ENCODE measurements around the gene C1orf35. TPM values are rescaled to one million over a fixed set of nuclear protein-coding genes. Genes with fewer than 3 reads are reported as not detected.

The C1orf35 gene
- total RNA-seq, 3 donors from 2014 or later, result 10.6 to 15.7 (median 13.9) TPM

DNA sequence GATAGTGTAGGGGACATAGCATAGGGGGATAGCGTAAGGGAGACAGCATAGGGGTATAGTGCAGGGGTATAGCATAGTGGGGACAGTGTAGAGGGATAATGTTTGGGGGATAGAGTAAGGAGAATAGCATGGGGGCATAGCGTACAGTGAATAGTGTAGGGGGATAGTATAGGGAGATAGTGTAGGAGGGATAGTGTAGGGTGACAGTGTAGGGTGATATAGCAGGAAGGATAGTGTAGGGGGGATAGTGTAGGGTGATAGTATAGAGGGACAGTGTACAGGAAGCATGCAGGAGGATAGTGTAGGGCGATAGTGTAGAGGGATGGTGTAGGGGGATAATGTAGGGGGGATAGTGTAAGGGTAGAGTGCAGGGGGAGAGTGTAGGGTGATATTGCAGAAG is 32.3 kb downstream of the C1orf35 start:
- intact Hi-C loops (cut with DNase I, micrococcal nuclease), result no loop called here
- Histone ChIP-seq H3K36me3 (ENCODE audit: low read depth) (no peaks in the 10 kb centered on the region), H3K9me3 (no peaks in the 10 kb centered on the region), H3K4me1 (ENCODE audit: low read depth) (no peaks in the 10 kb centered on the region), H3K4me3 (no peak overlapping the region)
- DNase-seq (no peak), ATAC-seq (no peak)
- TF ChIP-seq, protein P1, sequence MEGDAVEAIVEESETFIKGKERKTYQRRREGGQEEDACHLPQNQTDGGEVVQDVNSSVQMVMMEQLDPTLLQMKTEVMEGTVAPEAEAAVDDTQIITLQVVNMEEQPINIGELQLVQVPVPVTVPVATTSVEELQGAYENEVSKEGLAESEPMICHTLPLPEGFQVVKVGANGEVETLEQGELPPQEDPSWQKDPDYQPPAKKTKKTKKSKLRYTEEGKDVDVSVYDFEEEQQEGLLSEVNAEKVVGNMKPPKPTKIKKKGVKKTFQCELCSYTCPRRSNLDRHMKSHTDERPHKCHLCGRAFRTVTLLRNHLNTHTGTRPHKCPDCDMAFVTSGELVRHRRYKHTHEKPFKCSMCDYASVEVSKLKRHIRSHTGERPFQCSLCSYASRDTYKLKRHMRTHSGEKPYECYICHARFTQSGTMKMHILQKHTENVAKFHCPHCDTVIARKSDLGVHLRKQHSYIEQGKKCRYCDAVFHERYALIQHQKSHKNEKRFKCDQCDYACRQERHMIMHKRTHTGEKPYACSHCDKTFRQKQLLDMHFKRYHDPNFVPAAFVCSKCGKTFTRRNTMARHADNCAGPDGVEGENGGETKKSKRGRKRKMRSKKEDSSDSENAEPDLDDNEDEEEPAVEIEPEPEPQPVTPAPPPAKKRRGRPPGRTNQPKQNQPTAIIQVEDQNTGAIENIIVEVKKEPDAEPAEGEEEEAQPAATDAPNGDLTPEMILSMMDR (IDR thresholded peaks at IDR 0.05), result no peak

DNA sequence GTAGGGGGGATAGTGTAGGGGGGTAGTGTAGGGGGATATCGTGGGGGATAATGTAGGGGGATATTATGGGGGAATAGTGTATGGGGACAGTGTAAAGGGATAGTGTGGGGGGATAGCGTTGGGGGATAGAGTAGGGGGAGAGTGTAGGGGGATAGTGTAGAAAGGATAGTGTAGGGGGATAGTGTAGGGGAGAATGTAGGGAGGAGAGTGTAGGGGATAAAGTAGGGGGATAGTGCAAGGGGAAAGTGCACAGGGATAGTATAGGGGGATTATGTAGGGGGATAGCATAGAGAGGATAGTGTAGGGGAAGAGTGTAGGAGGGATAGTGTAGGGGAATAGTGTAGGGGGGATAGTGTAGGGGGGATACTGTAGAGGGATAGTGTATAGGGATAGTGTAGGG is 33.0 kb downstream of the C1orf35 start:
- intact Hi-C loops (cut with DNase I, micrococcal nuclease), result no loop called here
- Histone ChIP-seq H3K4me3 (no peak overlapping the region), H3K9me3 (no peaks in the 10 kb centered on the region), H3K36me3 (ENCODE audit: low read depth) (no peaks in the 10 kb centered on the region), H3K4me1 (ENCODE audit: low read depth) (no peaks in the 10 kb centered on the region)
- DNase-seq (no peak), ATAC-seq (no peak)
- TF ChIP-seq, protein P1 (IDR thresholded peaks at IDR 0.05), result no peak

DNA sequence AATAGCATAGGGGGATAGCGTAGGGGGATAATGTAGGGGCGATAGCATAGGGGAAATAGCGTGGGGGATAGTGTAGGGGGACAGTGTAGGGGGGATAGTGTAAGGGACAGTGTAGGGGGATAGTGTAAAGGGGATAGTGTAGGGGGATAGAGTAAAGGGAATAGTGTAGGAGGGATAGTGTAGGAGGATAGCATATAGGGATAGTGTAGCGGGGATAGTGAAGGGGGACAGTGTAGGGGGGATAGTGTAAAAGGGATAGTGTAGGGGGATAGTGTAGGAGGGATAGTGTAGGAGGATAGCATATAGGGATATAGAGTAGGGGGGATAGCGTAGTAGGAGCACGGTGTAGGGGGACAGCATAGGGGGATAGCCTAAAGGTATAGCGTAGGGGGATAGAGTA is 34.8 kb downstream of the C1orf35 start:
- TF ChIP-seq, protein P1 (IDR thresholded peaks at IDR 0.05), result no peak
- ATAC-seq (no peak), DNase-seq (no peak)
- Histone ChIP-seq H3K9me3 (no peaks in the 10 kb centered on the region), H3K4me1 (ENCODE audit: low read depth) (no peaks in the 10 kb centered on the region), H3K4me3 (no peak overlapping the region), H3K36me3 (ENCODE audit: low read depth) (no peaks in the 10 kb centered on the region)
- intact Hi-C loops (cut with DNase I, micrococcal nuclease), result no loop called here

DNA sequence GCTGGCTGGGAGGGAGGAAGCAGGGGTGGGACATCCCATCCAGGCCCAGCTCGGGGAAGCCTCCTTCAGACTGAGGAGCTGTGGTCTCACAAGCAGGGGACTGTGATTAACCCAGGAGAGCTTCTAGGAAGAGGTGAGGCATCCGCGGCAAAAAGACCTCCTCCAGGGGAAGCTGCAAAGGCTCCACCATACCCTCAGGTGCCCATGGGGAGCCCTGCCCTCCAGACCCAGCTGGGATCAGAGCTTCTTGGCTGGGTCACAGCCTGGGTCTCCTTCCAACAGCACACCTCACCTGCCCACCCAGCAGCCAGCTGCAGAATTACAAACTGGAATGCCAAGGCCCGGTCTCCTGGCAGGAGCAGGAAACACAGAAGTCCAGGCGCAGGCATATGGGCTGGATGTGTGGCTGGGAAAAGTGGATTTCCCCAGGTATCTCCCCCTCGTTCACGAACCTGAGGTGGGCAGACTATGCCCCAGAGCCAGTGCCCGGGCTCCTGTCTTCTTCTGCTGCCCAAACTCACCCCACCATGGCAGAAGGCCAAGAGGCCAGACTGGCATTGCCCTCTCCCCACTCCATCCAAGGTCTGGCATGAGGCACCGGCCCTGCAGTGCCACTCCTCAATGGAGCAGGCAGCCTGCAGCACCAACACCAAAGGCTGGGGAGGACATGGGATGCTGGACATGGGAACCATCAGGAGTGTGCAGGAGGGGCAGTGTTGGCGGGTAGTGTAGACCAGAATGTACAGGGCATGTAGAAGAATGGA is 36.1 kb downstream of the C1orf35 start:
- Histone ChIP-seq H3K4me3 (no peak overlapping the region), H3K36me3 (ENCODE audit: low read depth) (no peaks in the 10 kb centered on the region), H3K9me3 (no peaks in the 10 kb centered on the region), H3K4me1 (ENCODE audit: low read depth) (no peaks in the 10 kb centered on the region)
- no peak for ATAC-seq
- TF ChIP-seq, protein P1 (IDR thresholded peaks at IDR 0.05), result no peak
- peak in 1 of 3 donors; percentile 16 for DNase-seq
- intact Hi-C loops (cut with DNase I, micrococcal nuclease), result no loop called here

DNA sequence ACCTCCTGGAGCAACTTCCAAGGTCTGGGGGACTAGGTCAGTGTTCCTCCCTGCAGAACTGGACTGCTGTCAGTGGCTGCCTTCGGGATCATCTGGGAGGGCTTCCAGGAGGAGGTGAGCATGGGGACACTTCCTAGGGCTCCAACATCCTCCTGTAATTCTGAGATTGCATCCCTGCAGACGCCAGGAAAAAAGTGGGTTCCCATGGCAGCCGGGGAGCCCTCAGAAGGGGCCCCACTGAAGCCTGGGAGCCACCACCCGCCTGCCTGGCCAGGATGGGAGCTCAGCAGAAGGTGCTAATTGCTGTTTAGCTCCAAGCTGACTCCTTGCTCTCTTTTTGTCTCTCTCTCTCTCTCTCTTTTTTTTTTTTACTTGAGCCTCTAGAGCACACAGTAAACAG is 36.7 kb downstream of the C1orf35 start:
- intact Hi-C loops (cut with DNase I, micrococcal nuclease), result no loop called here
- Histone ChIP-seq H3K4me1 (ENCODE audit: low read depth) (no peaks in the 10 kb centered on the region), H3K36me3 (ENCODE audit: low read depth) (no peaks in the 10 kb centered on the region), H3K9me3 (no peaks in the 10 kb centered on the region), H3K4me3 (no peak overlapping the region)
- ATAC-seq (no peak), DNase-seq (peak in 1 of 3 donors; percentile 3)
- TF ChIP-seq, protein P1 (IDR thresholded peaks at IDR 0.05), result no peak
